Mesodermal cell (in vitro differentiated cells): ENCODE results near the gene PPARD.
"Not testable (repeated sequence)": the region's sequence is repeated elsewhere in the genome, so short reads cannot be mapped to it uniquely, and the experiment has no call there.

Experiments used
- H3K27ac ChIP-seq: 2 replicates; pipeline ENCODE4 v1.7.0; 2013; ENCODE audit warnings: mild to moderate bottlenecking, low read depth, low read length, moderate library complexity; ENCODE audit not compliant: severe bottlenecking
- H3K36me3 ChIP-seq: 2 replicates; pipeline ENCODE4 v1.7.1; 2013; ENCODE audit warnings: mild to moderate bottlenecking, low read length, moderate library complexity; ENCODE audit not compliant: control insufficient read depth, insufficient read depth
- H3K4me1 ChIP-seq: one replicate; pipeline ENCODE4 v1.7.1; 2013; ENCODE audit warnings: mild to moderate bottlenecking, low read length; ENCODE audit not compliant: insufficient read depth, control insufficient read depth, poor library complexity, severe bottlenecking
- H3K4me3 ChIP-seq: 2 replicates; pipeline ENCODE4 v1.7.0; 2013; ENCODE audit warnings: low read length, control low read depth, mild to moderate bottlenecking; ENCODE audit not compliant: insufficient read depth, poor library complexity, severe bottlenecking; ENCODE audit errors: extremely low read depth
- H3K9me3 ChIP-seq: 2 replicates; pipeline ENCODE4 v1.7.1; 2013; ENCODE audit warnings: mild to moderate bottlenecking, low read length, moderate library complexity; ENCODE audit not compliant: control insufficient read depth
- WGBS, 2 experiments: methylation state at CpG; one replicate each; pipeline ENCODE4 v1.1.5; 2013; ENCODE audit warnings: missing lambda C conversion rate in 2 of 2; ENCODE audit not compliant: insufficient coverage in 2 of 2; 5-methylcytosine and 5-hydroxymethylcytosine counted together

Gene PPARD

DNA sequence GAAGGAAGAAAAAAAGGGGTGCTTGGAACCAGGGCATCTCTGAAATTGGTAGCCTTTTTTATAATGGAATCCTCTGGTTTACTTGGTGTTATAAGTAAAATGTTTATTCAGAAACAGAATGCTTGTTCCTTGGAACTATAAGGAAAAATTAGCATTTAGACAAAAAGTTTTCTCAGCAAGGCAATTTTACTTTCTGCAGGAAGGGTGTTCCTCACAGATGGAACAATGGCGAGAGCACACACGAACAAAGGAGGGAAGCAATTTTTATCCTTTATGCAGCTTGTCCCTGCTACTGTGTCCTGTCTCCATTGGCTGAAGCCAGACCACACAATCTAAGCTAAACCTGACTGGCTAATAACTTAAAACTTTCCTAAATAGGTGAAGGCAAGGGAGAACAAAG is 87.1 kb downstream of the PPARD start:
- Histone ChIP-seq H3K4me3 (no peak overlapping the region), H3K4me1 (peaks cover 10% of the 10 kb centered on the region), H3K9me3 (peaks cover 14% of the 10 kb centered on the region), H3K27ac (no peak overlapping the region), H3K36me3 (peaks cover 17% of the 10 kb centered on the region)
- WGBS, 2 experiments, result 100% methylated on average over 2 of the region's 2 CpGs

DNA sequence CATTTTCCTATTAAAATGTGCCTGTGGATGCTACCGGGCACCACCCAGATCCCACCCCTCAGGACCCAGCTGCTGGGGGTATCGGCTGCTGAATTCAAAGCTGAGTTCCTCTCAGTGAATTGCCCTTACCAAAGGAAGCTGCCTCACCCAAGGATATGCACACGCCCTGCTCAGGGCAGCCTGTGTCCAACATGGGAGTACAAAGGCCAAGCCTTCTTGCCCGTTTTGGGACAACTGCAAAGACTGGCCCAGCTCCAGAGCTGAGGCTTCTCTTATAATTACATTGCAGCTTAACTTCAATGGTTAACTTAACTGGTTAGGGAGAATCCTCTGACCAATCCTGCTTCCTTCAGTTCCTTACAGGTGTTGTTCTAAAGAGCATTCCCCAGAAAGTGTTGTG is 89.9 kb downstream of the PPARD start:
- Histone ChIP-seq H3K27ac (no peak overlapping the region), H3K36me3 (peaks cover 3% of the 10 kb centered on the region), H3K4me3 (no peak overlapping the region), H3K9me3 (peaks cover 14% of the 10 kb centered on the region), H3K4me1 (peaks cover 4% of the 10 kb centered on the region)
- 91 to 94% methylated on average over 4 of the region's 4 CpGs for WGBS, 2 experiments

DNA sequence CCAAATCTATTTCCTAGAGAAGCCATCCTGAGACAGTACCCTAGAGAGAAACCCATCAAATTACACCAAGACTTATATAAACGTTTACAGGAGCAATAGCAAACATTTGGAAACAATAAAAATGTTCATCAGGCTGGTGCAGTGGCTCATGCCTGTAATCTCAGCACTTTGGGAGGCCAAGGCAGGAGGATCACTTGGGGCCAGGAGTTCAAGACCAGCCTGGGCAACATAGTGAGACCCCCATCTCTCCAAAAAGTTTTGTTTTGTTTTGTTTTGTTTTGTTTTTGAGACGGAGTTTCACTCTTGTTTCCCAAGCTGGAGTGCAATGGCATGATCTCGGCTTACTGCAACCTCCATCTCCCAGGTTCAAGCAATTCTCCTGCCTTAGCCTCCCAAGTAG is 90.3 kb downstream of the PPARD start:
- H3K4me3 ChIP-seq, H3K4me1 ChIP-seq, H3K27ac ChIP-seq, H3K36me3 ChIP-seq: not testable (repeated sequence)
- WGBS, 2 experiments, result 83 to 86% methylated on average over 1 to 3 of the region's 3 CpGs
- H3K9me3 ChIP-seq, result peaks cover 14% of the 10 kb centered on the region

DNA sequence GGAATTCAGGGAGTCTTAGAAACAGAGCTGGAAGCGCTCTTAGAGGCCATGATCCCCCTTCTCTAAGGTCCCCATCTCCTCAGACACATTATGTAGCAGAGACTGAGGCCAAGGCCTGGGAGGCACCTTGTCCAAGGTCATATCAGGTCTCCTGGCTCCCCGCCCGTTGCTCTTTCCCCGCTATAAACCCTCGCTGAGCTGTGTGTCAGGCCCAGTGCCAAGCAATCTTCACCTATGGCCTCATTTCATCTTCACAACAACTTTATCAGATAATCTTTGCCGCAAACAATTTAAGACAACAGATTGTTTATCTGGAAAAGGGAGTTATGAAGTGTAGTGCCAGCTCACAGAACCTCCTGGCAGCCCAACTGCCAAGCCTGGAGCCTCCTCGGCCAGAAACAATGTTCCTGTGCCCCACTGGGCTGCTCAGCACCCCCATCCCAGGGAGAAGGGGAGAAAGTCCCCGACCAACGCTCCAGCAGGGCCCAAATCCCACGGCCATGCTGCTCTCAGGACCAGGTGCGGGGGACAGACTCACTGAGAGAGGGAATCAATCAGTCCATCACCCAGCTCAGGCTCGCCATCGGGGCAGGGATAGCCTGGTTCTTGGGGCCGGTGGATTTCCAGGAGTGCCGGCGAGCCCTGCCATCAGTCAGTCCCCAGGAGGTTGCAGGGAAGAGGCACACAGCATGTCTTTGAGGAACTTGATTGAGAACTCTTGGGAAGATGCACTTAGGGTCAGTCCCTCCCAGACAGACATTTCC is 92.9 kb downstream of the PPARD start:
- no peak overlapping the region for H3K4me3 ChIP-seq
- no peaks in the 10 kb centered on the region for H3K4me1 ChIP-seq
- 91 to 95% methylated on average over 13 to 15 of the region's 16 CpGs for WGBS, 2 experiments
- H3K9me3 ChIP-seq, result no peaks in the 10 kb centered on the region
- no peak overlapping the region for H3K27ac ChIP-seq
- H3K36me3 ChIP-seq, result no peaks in the 10 kb centered on the region

DNA sequence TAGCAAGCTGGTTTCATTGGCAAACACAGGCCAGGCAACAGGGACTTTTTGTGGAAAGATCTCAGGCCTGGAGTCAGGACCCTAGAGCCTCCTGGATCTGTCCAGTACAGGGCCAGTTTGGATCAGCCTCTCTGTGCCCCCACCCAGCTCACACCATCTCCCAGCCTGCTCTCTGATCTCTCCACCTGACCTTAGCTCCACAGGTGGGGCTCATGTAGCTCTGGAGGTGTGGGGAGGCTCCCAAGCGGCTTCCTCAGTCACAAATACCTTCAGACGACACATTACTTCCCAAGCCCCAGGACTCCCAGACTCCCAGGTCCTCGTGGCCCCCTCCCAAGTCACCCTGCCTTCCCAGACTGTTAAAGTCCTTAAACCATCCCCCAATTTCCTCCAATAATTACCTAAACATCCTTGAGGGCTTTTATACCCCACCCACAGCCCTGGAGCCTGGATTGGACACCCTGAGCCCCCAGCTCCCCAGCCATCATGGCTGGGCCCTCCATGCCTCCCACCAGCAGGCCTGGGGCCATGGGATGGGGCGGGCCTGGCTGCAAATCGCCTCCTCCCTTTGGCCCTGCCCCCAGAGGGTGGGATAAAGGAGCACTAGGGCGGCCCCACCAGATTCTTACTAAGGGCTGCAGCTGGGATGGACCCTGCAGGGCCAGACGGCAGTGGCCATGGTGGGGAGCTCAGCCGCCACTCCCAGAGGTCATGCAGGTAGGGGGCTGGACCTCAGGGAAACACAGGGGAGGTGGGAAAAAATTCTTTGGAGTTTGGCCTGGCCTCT is 93.9 kb downstream of the PPARD start:
- Histone ChIP-seq H3K9me3 (no peaks in the 10 kb centered on the region), H3K4me3 (no peak overlapping the region), H3K36me3 (no peaks in the 10 kb centered on the region), H3K27ac (no peak overlapping the region), H3K4me1 (no peaks in the 10 kb centered on the region)
- 76 to 82% methylated on average over 4 to 8 of the region's 8 CpGs for WGBS, 2 experiments

DNA sequence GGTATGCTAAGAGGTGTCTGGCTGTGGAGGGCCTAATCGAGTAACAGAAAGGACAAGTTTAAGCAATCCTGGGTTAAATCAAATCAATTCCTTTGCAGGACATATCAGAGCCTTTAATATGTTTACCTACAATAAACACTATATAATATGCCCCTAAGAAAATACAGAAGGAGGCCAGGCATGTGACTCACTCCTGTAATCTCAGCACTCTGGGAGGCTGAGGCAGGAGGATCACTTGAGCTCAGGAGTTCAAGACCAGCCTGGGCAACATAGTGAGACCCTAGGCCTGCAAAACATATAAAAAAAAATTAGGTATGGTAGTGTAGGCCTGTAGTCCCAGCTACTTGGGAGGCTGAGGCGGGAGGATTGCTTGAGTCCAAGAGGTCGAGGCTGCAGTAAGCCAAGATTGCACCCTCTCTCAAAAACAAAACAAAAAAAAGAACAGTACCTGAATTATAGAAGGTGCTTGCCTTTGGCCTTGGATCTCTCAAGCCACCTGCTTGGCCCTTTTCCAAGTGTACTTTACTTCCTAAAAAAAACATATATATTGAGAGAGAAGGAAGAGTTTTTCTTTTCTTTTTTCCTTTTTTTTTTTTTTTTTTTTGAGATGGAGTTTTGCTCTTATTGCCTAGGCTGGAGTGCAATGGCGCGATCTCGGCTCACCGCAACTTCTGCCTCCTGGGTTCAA is 96.2 kb downstream of the PPARD start:
- not testable (repeated sequence) for H3K27ac ChIP-seq, H3K4me3 ChIP-seq, H3K36me3 ChIP-seq, H3K4me1 ChIP-seq, H3K9me3 ChIP-seq
- WGBS, 2 experiments, result 100% methylated on average over 1 of the region's 7 CpGs; no CpG with 5 or more reads in 1 of the 2 experiments

DNA sequence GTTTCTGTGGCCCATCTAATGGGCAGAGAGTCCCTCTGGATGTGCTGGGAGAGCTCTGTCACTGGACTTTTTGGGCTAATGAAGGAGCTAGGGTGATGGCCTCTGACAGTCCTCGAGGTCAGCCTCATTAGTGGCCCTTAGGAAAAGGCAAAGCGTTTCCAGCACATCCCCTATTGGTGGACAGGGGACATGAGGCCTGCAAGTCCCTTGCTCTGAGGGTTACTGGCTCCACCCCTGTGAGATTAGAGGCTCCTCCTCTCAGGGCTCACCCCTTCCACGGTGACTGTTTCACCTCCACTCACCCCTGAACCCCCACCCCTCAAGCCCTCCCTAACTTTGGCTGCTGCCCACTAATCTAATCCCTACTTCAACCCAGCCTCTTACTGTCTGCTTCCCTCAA is 97.0 kb downstream of the PPARD start:
- Histone ChIP-seq H3K36me3 (no peaks in the 10 kb centered on the region), H3K27ac (no peak overlapping the region), H3K4me3 (no peak overlapping the region), H3K9me3 (no peaks in the 10 kb centered on the region), H3K4me1 (no peaks in the 10 kb centered on the region)
- WGBS, 2 experiments, result 37 to 53% methylated on average over 3 of the region's 3 CpGs

DNA sequence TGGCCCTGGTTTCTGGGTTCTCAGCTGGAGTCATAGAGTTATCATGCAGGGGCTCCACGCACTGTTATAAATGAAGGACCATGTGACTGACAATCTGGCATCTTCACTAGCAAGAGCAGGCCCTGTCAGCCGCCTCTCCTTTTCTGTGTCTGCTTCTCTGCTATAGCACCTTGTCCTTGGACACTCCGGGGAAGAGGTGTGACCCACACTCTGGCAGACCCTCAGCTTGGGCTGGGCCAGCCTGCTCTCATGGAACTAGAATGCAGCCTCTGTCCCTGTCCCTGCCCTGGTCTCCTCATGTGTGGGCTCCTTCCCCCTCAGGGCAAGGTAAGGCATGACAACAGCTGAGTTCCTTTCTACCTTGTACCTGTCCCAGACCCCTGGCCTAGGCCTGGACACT is 98.8 kb downstream of the PPARD start:
- Histone ChIP-seq H3K9me3 (no peaks in the 10 kb centered on the region), H3K36me3 (no peaks in the 10 kb centered on the region), H3K4me3 (no peak overlapping the region), H3K27ac (no peak overlapping the region), H3K4me1 (no peaks in the 10 kb centered on the region)
- WGBS, 2 experiments, result 76 to 78% methylated on average over 3 of the region's 3 CpGs

DNA sequence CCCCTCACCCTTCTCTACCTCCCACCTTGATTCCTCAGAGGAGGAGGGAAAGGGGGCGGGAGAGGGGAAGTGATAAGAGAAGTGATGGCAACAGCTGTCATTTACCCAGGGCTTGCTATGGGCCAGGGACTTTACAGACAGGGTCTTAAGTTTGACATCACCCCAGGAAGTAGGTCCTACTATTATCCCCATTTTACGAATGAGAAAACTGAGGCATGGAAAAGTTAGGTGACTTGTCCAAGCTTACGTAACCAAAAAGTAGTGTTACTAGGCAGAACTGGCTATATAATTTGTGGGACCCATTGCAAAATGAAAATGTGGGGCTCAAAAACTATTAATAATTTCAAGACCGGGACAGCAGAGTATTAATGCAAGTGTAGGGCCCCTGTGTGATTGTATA is 99.3 kb downstream of the PPARD start:
- Histone ChIP-seq H3K4me1 (no peaks in the 10 kb centered on the region), H3K27ac (no peak overlapping the region), H3K9me3 (no peaks in the 10 kb centered on the region), H3K4me3 (no peak overlapping the region), H3K36me3 (no peaks in the 10 kb centered on the region)
- 100% methylated on average over 3 of the region's 4 CpGs for WGBS, 2 experiments

DNA sequence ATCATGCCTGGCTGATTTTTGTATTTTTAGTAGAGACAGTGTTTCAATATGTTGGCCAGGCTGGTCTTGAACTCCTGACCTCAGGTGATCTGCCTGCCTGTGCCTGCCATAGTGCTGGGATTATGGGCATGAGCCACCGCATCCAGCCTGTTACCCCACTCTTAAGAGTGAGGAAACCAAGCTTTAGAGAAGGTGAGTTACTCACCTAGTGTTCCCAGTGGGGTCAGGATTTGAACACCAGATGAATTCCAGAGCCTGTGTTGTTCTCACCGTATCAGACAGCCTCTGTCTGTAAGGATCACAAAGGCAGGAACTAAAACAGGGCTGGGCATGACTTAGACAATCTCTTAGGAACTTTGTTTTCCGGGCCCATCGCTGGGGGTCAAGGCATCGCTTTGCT is 100.3 kb downstream of the PPARD start:
- H3K9me3 ChIP-seq, result no peaks in the 10 kb centered on the region

More for the DNA sequence above, 100.3 kb downstream of the PPARD start:
- Histone ChIP-seq H3K4me3 (no peak overlapping the region), H3K27ac (no peak overlapping the region), H3K36me3 (no peaks in the 10 kb centered on the region), H3K4me1 (no peaks in the 10 kb centered on the region)
- WGBS, 2 experiments, result 92 to 97% methylated on average over 5 of the region's 5 CpGs
